ENCODE measurements around the gene FNDC7.
"Not testable (repeated sequence)": the region's sequence is repeated elsewhere in the genome, so short reads cannot be mapped to it uniquely, and the experiment has no call there.

The FNDC7 gene

DNA sequence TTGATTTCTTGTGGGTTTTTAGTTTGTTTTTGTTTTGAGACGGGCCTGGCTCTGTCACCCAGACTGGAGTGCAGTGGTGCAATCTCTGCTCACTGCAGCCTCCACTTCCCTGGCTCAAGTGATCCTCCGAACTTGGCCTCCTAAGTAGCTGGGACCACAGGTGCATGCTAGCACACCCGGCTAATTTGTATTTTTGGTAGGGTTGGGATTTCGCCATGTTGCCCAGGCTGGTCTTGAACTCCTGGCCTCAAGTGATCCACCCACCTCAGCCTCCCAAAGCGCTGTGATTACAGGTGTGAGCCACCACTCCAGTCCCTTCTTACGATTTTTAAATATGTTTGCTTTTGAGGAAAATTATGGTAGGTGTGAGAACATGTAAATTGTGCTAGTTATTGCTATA lies 10.6 kb upstream of the FNDC7 start:
- not testable (repeated sequence) for H3K9ac ChIP-seq (ENCODE audit: low read length); H3K4me3 ChIP-seq (ENCODE audit: low read depth in 1 of 2, low read length in 2 of 2); H3K27me3 ChIP-seq (ENCODE audit: control insufficient read depth in 1 of 2, insufficient read depth in 2 of 2, low read length in 2 of 2); H3K27ac ChIP-seq (ENCODE audit: low read depth, low read length); H3K4me1 ChIP-seq (ENCODE audit: insufficient read depth, low read length); H3K9me3 ChIP-seq (ENCODE audit: low read length)
- peaks cover 37% of the 10 kb centered on the region for H3K36me3 ChIP-seq (ENCODE audit: insufficient read depth, low read length)

GRCh38 chr1:108703939-108704338 lies 8.8 kb upstream of the FNDC7 start:
- H3K9ac ChIP-seq (ENCODE audit: low read length) = no peak overlapping the region
- no peaks in the 10 kb centered on the region for H3K27me3 ChIP-seq (ENCODE audit: control insufficient read depth in 1 of 2, insufficient read depth in 2 of 2, low read length in 2 of 2)
- no peaks in the 10 kb centered on the region for H3K9me3 ChIP-seq (ENCODE audit: low read length)
- H3K4me1 ChIP-seq (ENCODE audit: insufficient read depth, low read length) = no peaks in the 10 kb centered on the region
- no peak overlapping the region for H3K4me3 ChIP-seq (ENCODE audit: low read depth in 1 of 2, low read length in 2 of 2)
- peaks cover 22% of the 10 kb centered on the region for H3K36me3 ChIP-seq (ENCODE audit: insufficient read depth, low read length)
- H3K27ac ChIP-seq (ENCODE audit: low read depth, low read length) = no peak overlapping the region

- H3K27me3 ChIP-seq (ENCODE audit: control insufficient read depth in 1 of 2, insufficient read depth in 2 of 2, low read length in 2 of 2) = no peaks in the 10 kb centered on the region
- no peaks in the 10 kb centered on the region for H3K9me3 ChIP-seq (ENCODE audit: low read length)
- H3K9ac ChIP-seq (ENCODE audit: low read length) = no peak overlapping the region
- no peak overlapping the region for H3K4me3 ChIP-seq (ENCODE audit: low read depth in 1 of 2, low read length in 2 of 2)
- H3K4me1 ChIP-seq (ENCODE audit: insufficient read depth, low read length) = no peaks in the 10 kb centered on the region
- H3K36me3 ChIP-seq (ENCODE audit: insufficient read depth, low read length) = peaks cover 16% of the 10 kb centered on the region
- no peak overlapping the region for H3K27ac ChIP-seq (ENCODE audit: low read depth, low read length)
Observed at GRCh38 chr1:108704496-108704895, 8.2 kb upstream of the FNDC7 start.

DNA sequence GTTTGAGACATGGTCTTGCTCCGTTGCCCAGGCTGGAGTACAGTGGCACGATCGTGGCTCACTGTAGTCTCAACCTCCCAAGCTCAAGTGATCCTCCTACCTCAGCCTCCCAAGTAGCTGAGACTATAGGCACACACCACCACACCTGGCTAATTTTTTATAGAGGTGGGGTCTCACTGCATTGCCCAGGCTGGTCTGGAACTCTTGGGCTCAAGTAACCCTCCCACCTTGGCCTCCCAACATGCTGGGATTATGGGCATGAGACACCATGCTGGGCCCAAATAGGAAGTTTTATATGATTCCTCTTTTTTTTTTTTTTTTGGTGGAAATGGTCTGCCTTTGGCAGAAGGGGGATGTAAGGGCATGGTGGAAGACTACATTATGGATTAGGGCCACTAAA lies 6.1 kb upstream of the FNDC7 start:
- H3K4me3 ChIP-seq (ENCODE audit: low read depth in 1 of 2, low read length in 2 of 2) = no peak overlapping the region
- no peaks in the 10 kb centered on the region for H3K27me3 ChIP-seq (ENCODE audit: control insufficient read depth in 1 of 2, insufficient read depth in 2 of 2, low read length in 2 of 2)
- no peak overlapping the region for H3K27ac ChIP-seq (ENCODE audit: low read depth, low read length)
- H3K9me3 ChIP-seq (ENCODE audit: low read length) = no peaks in the 10 kb centered on the region
- no peaks in the 10 kb centered on the region for H3K36me3 ChIP-seq (ENCODE audit: insufficient read depth, low read length)
- H3K4me1 ChIP-seq (ENCODE audit: insufficient read depth, low read length) = no peaks in the 10 kb centered on the region
- no peak overlapping the region for H3K9ac ChIP-seq (ENCODE audit: low read length)

DNA sequence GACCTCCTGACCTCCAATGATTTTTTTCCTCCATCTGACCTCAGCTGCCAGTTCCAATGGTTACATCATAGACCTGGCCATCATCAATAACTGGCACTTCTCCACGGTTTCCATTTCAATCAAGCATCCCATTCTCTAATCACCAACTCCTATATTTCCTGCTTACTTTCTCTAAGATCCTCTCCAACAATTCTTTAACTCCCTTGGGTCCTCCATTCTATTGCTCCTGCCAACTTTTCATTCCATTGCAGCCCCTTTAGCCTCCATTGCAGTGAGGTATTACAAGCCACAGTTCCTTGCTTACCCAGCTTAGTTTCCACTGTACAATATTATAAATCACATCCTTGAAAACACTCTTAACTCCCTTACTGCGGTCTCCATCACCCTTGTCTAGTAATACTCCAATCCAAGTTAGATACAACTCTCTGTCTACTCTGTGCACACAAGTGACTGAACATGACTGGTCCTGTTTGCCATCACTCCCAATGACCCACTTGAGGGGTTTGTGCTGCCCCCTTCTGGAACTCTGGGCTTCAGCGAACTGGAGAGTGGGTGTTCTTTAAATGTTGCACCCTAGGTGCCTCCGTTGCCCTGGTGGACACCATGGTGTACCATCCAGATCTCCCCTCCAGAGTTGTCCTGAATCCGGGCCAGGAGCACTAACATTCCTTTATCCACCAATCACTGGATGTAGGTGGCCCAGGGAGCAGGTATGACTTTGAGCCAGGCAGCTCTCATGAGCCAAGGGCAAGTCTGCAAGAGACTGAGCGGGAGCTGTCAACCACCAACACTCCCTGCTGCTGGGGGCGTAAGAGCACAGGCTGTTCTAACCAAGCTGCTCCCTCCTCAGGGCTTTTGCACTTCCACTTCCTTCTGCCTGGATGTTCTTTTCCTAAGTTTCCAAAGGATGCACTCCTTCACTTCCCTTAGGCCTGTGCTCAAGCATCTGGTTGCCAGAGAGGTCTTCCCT lies 3.7 kb upstream of the FNDC7 start:
- Histone ChIP-seq H3K27ac (ENCODE audit: low read depth, low read length) (no peak overlapping the region), H3K36me3 (ENCODE audit: insufficient read depth, low read length) (no peaks in the 10 kb centered on the region), H3K9ac (ENCODE audit: low read length) (no peak overlapping the region), H3K4me1 (ENCODE audit: insufficient read depth, low read length) (no peaks in the 10 kb centered on the region), H3K9me3 (ENCODE audit: low read length) (no peaks in the 10 kb centered on the region), H3K27me3 (ENCODE audit: control insufficient read depth in 1 of 2, insufficient read depth in 2 of 2, low read length in 2 of 2) (no peaks in the 10 kb centered on the region), H3K4me3 (ENCODE audit: low read depth in 1 of 2, low read length in 2 of 2) (no peak overlapping the region)

DNA sequence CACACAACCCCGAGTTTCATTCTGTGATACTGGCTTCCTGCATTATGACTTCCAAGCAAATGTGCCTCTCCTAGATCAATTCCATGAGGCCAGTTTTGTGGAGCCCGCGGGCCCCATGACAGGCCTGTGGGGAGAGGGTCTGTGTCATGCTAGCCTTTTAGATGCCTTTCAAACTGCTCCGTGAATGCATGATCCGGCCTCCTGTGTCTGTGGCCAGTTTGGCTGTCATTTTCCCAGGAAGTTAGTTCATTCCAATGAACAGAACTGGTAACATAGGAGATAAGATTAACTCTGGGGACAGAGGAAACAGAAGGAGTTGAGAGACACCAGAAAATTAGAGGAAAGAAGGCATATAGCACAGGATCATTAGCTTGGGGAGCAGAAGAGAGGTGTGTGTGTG lies 3.2 kb downstream of the FNDC7 start:
- Histone ChIP-seq H3K27ac (ENCODE audit: low read depth, low read length) (no peak overlapping the region), H3K27me3 (ENCODE audit: control insufficient read depth in 1 of 2, insufficient read depth in 2 of 2, low read length in 2 of 2) (no peaks in the 10 kb centered on the region), H3K4me3 (ENCODE audit: low read depth in 1 of 2, low read length in 2 of 2) (no peak overlapping the region), H3K4me1 (ENCODE audit: insufficient read depth, low read length) (no peaks in the 10 kb centered on the region), H3K9me3 (ENCODE audit: low read length) (no peaks in the 10 kb centered on the region), H3K9ac (ENCODE audit: low read length) (no peak overlapping the region), H3K36me3 (ENCODE audit: insufficient read depth, low read length) (no peaks in the 10 kb centered on the region)

GRCh38 chr1:108716437-108717230 lies 3.9 kb downstream of the FNDC7 start:
- Histone ChIP-seq H3K4me1 (ENCODE audit: insufficient read depth, low read length) (no peaks in the 10 kb centered on the region), H3K4me3 (ENCODE audit: low read depth in 1 of 2, low read length in 2 of 2) (no peak overlapping the region), H3K27me3 (ENCODE audit: control insufficient read depth in 1 of 2, insufficient read depth in 2 of 2, low read length in 2 of 2) (no peaks in the 10 kb centered on the region), H3K9me3 (ENCODE audit: low read length) (no peaks in the 10 kb centered on the region), H3K9ac (ENCODE audit: low read length) (no peak overlapping the region), H3K27ac (ENCODE audit: low read depth, low read length) (no peak overlapping the region), H3K36me3 (ENCODE audit: insufficient read depth, low read length) (no peaks in the 10 kb centered on the region)

DNA sequence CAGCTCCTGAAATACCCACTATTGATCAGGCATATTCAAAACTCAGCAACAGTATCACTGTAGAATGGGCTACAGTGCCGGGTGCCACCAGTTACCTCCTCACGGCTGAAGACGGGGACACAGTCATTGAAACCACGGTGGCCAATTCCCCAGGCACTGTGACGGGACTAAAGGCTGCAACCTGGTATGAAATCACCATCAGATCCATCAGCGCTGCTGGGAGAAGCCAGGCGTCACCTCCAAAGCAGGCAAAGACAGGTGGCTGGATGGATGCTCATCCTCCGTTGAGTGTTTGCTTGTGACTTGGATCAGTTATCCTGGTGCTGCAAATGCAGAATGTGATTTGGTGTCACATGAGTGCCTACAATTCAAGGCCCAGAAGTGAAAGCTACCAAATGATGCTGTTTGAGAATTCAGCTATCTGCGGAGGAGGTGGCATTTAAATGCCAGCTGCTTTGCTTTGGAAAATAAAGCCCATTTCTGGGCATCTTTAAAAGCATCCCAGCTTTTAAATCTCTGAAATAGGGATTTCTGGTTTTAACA lies 5.1 kb downstream of the FNDC7 start:
- no peak overlapping the region for H3K4me3 ChIP-seq (ENCODE audit: low read depth in 1 of 2, low read length in 2 of 2)
- H3K27ac ChIP-seq (ENCODE audit: low read depth, low read length) = no peak overlapping the region
- H3K9me3 ChIP-seq (ENCODE audit: low read length) = no peaks in the 10 kb centered on the region
- H3K4me1 ChIP-seq (ENCODE audit: insufficient read depth, low read length) = no peaks in the 10 kb centered on the region
- H3K27me3 ChIP-seq (ENCODE audit: control insufficient read depth in 1 of 2, insufficient read depth in 2 of 2, low read length in 2 of 2) = no peaks in the 10 kb centered on the region
- H3K9ac ChIP-seq (ENCODE audit: low read length) = no peak overlapping the region
- H3K36me3 ChIP-seq (ENCODE audit: insufficient read depth, low read length) = no peaks in the 10 kb centered on the region

DNA sequence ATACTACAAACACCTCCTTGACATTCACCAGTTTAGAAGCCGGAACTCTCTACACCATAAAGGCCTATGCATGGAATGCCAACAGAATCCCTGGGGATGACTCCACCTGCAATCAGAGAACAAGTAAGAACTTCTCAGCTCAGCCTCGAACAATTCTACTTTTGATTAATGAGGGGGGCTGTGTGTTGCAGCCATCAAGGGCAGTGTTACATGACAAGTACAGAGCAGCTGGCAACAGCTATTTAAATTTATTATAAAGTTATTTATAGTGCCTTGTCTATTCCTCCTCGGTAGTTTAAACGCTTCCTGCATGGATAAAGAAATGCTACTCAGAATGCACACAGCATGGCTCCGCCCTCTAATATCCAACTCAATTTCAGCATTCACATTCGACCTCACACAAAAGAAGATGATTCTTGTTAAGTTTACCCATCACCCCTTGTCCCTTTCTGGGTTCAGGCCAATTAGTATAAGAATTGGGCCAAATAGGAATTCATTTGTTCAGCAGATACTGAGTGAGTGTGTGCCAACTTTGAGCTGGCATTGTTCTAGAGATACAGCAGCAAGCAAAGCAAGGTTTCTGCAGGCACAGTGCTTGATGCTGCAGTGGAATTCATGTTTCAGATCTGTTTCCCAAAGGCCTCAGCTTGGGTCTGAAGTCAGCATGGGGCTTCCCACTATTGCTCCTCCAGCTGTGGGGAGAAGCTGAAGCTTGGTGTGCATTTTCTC lies 6.4 kb downstream of the FNDC7 start:
- Histone ChIP-seq H3K27ac (ENCODE audit: low read depth, low read length) (no peak overlapping the region), H3K4me3 (ENCODE audit: low read depth in 1 of 2, low read length in 2 of 2) (no peak overlapping the region), H3K4me1 (ENCODE audit: insufficient read depth, low read length) (no peaks in the 10 kb centered on the region), H3K27me3 (ENCODE audit: control insufficient read depth in 1 of 2, insufficient read depth in 2 of 2, low read length in 2 of 2) (no peaks in the 10 kb centered on the region), H3K36me3 (ENCODE audit: insufficient read depth, low read length) (no peaks in the 10 kb centered on the region), H3K9ac (ENCODE audit: low read length) (no peak overlapping the region), H3K9me3 (ENCODE audit: low read length) (no peaks in the 10 kb centered on the region)

- Histone ChIP-seq H3K4me1 (ENCODE audit: insufficient read depth, low read length) (no peaks in the 10 kb centered on the region), H3K36me3 (ENCODE audit: insufficient read depth, low read length) (no peaks in the 10 kb centered on the region), H3K27ac (ENCODE audit: low read depth, low read length) (no peak overlapping the region), H3K27me3 (ENCODE audit: control insufficient read depth in 1 of 2, insufficient read depth in 2 of 2, low read length in 2 of 2) (no peaks in the 10 kb centered on the region), H3K4me3 (ENCODE audit: low read depth in 1 of 2, low read length in 2 of 2) (no peak overlapping the region), H3K9me3 (ENCODE audit: low read length) (no peaks in the 10 kb centered on the region), H3K9ac (ENCODE audit: low read length) (no peak overlapping the region)
Observed at GRCh38 chr1:108719656-108720435, 7.1 kb downstream of the FNDC7 start.
